SIG-M5 (cell line): ENCODE measurements around the gene SMAD3.
"Not testable (repeated sequence)": the region's sequence is repeated elsewhere in the genome, so short reads cannot be mapped to it uniquely, and the experiment has no call there.

Source experiments
- DNase-seq: peaks from one replicate; lab custom pipeline; 2025; lab: John Stamatoyannopoulos, UW

Gene SMAD3

GRCh38 chr15:67110958-67111864, 45.8 kb downstream of the SMAD3 start:
- DNase-seq, result no peak

GRCh38 chr15:67114046-67114445, 48.6 kb downstream of the SMAD3 start:
- DNase-seq, result no peak

GRCh38 chr15:67114846-67115585, 49.6 kb downstream of the SMAD3 start:
- no peak for DNase-seq

GRCh38 chr15:67115586-67115969, 50.2 kb downstream of the SMAD3 start:
- DNase-seq, result no peak

GRCh38 chr15:67116742-67117141, 51.3 kb downstream of the SMAD3 start:
- no peak for DNase-seq

- no peak for DNase-seq
These were observed 52.0 kb downstream of the SMAD3 start for GRCh38 chr15:67117370-67117769.

- no peak for DNase-seq
These were observed 53.4 kb downstream of the SMAD3 start for GRCh38 chr15:67118808-67119207.

- no peak for DNase-seq
These were observed 53.9 kb downstream of the SMAD3 start for GRCh38 chr15:67119238-67119846.

- no peak for DNase-seq
These were observed 54.8 kb downstream of the SMAD3 start for GRCh38 chr15:67120009-67120838.

GRCh38 chr15:67120839-67121643, 55.6 kb downstream of the SMAD3 start:
- DNase-seq, result no peak

GRCh38 chr15:67121644-67122605, 56.5 kb downstream of the SMAD3 start:
- DNase-seq, result no peak

GRCh38 chr15:67122816-67123215, 57.4 kb downstream of the SMAD3 start:
- not testable (repeated sequence) for DNase-seq

GRCh38 chr15:67123291-67123690, 57.9 kb downstream of the SMAD3 start:
- not testable (repeated sequence) for DNase-seq

- no peak for DNase-seq
These were observed 58.7 kb downstream of the SMAD3 start for GRCh38 chr15:67124111-67124510.

- DNase-seq, result no peak
These were observed 59.6 kb downstream of the SMAD3 start for GRCh38 chr15:67124911-67125588.

- no peak for DNase-seq
These were observed 60.4 kb downstream of the SMAD3 start for GRCh38 chr15:67125589-67126502.

GRCh38 chr15:67126551-67127330, 61.3 kb downstream of the SMAD3 start:
- no peak for DNase-seq
